NCI-H187 treated with DMSO at 0.1 percent for 48 hours (cell line): Measurements from ENCODE around the gene TMEM271.
"Not testable (repeated sequence)": the region's sequence is repeated elsewhere in the genome, so short reads cannot be mapped to it uniquely, and the experiment has no call there.

Experiments
- DNase-seq: peaks from one replicate; lab custom pipeline; 2025; lab: John Stamatoyannopoulos, UW

TMEM271 gene

GRCh38 chr4:609400-610050 lies 33.4 kb upstream of the TMEM271 start:
- no peak for DNase-seq

DNA sequence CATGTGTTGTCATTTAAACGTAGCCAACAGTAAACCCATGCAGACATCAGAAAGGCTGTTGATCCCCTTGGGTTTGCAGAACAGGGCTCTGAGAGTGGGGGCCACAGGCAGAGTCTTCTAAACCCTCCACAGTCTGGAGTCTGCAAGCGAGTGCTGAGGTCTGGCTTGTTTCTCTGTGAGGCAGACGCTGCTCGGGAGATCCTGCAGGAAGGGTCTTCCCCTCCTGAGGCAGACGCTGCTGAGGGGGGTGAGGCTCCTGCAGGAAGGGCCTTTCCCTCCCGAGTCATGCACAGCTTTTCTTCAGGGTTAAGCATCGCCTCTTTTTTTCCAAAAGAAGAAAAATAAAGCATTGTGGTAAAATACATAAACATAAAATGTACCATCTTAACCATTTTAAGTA lies 32.1 kb upstream of the TMEM271 start:
- DNase-seq = no peak

DNA sequence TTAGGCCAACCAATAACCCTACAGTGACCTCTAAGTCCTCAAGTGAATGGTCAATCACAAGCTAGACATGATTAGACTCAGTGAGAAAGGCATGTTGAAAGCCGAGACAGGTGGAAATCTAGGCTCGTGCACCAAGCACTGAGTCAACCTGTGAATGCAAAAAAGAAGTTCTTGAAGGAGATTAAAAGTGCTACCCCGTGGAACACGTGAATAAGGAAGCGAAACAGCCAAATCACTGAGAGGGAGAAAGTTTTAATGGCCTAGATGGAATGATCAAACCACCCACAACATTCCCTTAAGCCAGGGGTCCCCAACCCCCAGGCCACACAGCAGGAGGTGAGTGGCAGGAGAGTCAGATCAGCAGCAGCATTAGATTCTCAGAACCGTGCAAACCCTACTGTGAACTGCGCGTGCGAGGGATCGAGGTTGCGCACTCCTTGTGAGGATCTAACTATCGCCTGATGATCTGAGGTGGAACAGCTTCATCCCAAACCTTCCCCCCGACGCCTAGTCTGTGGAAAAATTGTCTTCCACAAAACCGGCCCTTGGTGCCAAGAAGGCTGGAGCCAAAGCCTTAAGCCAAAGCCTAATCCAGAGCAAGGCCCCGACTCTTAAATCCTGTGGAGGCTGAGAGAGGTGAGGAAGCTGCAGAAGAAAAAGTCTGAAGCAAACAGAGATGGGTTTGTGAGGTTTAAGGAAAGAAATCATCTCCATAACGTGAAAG lies 29.8 kb upstream of the TMEM271 start:
- DNase-seq = no peak

DNA sequence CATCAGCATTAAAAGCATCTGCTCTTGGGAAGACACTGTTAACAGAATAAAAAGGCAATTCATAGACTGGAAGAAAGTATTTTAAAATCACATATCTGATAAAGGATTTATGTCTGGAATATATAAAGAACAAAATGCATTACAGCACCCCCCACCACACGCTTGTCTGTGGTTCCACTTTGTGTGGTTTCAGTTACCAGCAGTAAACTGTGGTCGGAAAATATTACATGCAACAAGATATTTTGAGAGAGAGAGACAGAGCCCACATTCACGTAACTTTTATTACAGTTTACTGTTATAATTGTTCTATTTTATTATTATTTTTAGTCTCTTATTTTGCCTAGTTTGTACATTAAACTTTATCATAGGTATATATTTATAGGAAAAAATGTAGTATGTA lies 28.0 kb upstream of the TMEM271 start:
- no peak for DNase-seq

- peak; percentile 22 for DNase-seq
Measured at GRCh38 chr4:602559-602942, 26.5 kb upstream of the TMEM271 start.

GRCh38 chr4:601612-602558 lies 25.8 kb upstream of the TMEM271 start:
- DNase-seq = no peak

- no peak for DNase-seq
Measured at GRCh38 chr4:600850-601515, 24.9 kb upstream of the TMEM271 start.

- DNase-seq = no peak
Measured at GRCh38 chr4:600166-600565, 24.1 kb upstream of the TMEM271 start.

DNA sequence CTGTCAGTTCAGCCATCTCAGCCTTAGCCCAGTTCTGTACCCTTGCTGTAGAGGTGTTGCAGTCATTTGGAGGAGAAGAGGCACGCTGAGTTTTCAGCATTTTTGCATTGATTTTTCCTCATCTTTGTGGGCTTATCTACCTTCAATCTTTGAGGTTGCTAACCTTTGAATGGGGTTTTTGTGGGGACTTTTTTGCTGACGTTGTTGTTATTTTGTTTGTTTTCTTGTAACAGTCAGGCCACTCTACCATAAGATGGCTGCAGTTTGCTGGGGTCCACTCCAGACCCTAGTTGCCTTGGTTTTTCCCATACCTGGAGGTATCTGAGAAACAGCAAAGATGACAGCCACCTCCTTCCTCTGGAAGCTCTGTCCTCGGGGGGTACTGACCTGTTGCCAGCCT lies 22.8 kb upstream of the TMEM271 start:
- no peak for DNase-seq

DNA sequence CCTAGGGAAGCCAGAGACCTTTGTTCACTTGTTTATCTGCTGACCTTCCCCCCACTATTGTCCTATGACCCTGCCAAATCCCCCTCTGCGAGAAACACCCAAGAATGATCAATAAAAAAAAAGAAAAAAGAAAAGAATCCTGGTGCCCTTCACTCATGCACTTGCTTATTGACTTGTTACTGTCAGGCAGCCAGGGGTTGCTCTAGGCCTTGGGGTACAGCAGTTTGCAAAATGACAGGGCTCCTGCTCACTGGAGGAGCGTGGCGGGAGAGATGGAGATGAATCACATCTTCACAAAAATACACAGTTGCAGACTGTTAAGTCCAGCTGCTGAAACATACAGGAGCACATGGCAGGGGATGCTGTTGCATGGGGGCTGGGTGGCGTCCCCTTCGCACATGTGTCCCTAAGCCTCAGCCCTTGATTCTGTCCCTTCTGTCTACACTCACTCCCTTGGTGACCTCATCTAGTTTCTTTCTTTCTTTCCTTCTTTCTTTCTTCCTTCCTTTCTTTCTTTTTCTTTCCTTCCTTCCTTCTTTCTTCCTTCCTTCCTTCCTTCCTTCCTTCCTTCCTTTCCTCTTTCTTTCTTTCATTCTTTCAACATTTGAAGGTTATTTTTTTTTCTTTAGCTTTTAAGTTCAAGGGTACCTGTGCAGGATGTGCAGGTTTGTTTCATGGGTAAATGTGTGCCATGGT lies 16.9 kb upstream of the TMEM271 start:
- DNase-seq = no peak

- DNase-seq = not testable (repeated sequence)
Measured at GRCh38 chr4:592178-592577, 16.1 kb upstream of the TMEM271 start.

GRCh38 chr4:590313-590841 lies 14.3 kb upstream of the TMEM271 start:
- DNase-seq = no peak

- no peak for DNase-seq
Measured at GRCh38 chr4:589219-589963, 13.3 kb upstream of the TMEM271 start.

DNA sequence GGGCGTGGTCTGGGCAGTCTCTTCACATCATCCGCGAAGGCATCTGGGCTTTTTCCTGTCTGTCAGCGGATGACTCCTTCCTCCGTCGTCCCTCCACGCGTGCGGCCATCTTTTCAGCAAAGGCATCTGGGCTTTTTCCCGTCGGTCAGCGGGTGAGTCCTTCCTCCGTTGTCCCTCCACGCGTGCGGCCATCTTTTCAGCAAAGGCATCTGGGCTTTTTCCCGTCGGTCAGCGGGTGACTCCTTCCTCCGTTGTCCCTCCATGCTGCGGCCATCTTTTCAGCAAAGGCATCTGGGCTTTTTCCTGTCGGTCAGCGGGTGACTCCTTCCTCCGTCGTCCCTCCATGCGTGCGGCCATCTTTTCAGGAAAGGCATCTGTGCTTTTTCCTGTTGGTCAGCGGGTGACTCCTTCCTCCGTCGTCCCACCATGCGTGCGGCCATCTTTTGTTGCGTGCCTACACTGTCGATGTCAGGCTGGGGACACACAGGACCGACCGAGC lies 12.3 kb upstream of the TMEM271 start:
- no peak for DNase-seq

DNA sequence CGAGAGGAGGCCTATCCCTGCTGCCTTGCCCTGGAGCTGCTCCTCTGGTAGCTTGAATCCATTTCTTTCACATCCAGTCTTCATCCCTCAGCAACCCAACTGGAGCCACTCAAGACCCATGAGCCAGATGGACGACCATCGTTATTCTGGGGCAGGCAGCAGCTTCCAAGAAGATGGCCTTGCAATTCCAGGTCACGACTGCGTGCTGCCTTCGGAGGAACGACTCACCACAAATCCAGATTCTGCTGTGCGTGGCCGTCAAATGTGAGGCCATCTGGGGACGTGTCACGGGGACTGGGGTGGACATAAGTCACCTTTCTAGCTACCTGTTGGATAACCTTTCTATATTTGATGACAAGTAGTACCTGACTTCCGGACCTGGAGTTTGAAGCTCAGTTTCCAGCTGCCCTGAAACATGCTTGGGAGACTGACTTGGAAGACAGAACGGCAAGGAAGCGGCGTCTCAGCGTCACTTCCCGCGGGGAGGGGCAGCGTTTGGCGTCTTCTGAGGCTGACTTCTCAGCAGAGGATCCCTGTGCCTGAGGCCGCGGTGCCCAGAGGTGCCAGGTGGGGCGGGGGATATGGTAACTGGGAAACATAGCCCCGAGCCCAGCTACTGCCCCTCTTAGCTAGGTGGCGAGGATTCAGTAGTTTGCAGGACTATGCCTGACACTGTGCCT lies 11.7 kb upstream of the TMEM271 start:
- DNase-seq = no peak

DNA sequence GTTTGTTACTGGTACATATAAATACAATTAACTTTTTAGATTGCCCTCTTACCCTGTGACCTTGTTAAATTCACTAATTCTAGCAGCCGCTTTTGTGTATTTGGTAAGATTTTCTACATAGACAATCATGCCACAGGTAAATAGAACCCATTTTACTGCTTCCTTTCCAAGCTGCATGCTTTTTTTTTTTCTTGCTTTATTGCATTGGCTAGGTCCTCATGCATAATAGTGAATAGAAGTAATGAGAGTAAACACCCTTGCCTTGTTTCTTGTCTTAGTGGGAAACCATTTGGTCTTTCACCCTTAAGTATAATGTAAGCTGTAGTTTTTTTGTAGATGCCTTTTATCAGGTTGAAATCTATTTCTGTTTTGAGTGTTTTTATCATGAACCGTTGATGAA lies 7.7 kb upstream of the TMEM271 start:
- no peak for DNase-seq

GRCh38 chr4:581753-582361 lies 5.8 kb upstream of the TMEM271 start:
- no peak for DNase-seq

- no peak for DNase-seq
Measured at GRCh38 chr4:581181-581580, 5.1 kb upstream of the TMEM271 start.

GRCh38 chr4:579543-580175 lies 3.6 kb upstream of the TMEM271 start:
- no peak for DNase-seq
